Ramos (cell line): ENCODE measurements around the gene LY86.

ENCODE experiments used
- in situ Hi-C: fragments of 300-500 bp; cut with MboI; formaldehyde crosslinking; loops from one replicate; pipeline ENCODE4 v1.14.3; 2022; ENCODE audit warnings: low sequenced_read_pairs; ENCODE audit not compliant: unreplicated experiment

The LY86 gene

DNA sequence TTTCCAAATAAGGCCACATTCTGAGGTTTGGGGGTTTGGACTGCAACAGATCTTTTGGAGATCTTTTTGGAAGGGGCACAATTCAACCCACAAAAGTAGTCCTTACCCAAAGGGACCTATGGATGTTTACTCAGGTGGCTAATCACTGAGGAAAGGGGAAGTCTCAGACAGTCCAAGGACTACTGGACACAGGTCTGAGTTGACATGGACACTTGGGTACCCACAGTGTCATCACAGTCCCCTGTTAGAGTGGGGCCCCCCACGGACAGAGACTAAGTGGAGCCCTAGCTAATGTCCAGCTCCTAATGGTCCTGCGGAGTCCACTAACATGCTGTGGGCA, 101.6 kb downstream of the LY86 start:
- in situ Hi-C loops: loop anchor here (10.0 to 25.0 kb wide), 2 partner anchors 555 to 922 kb away; no protein-coding TSS in a partner anchor

- in situ Hi-C loops: loop anchor here (10.0 to 25.0 kb wide), 2 partner anchors 550 to 918 kb away; no protein-coding TSS in a partner anchor
These were observed 105.9 kb downstream of the LY86 start for GRCh38 chr6:6694368-6694780.

- in situ Hi-C loops: loop anchor here (10.0 to 25.0 kb wide), 2 partner anchors 550 to 917 kb away; no protein-coding TSS in a partner anchor
These were observed 106.5 kb downstream of the LY86 start for GRCh38 chr6:6694825-6695624.

DNA sequence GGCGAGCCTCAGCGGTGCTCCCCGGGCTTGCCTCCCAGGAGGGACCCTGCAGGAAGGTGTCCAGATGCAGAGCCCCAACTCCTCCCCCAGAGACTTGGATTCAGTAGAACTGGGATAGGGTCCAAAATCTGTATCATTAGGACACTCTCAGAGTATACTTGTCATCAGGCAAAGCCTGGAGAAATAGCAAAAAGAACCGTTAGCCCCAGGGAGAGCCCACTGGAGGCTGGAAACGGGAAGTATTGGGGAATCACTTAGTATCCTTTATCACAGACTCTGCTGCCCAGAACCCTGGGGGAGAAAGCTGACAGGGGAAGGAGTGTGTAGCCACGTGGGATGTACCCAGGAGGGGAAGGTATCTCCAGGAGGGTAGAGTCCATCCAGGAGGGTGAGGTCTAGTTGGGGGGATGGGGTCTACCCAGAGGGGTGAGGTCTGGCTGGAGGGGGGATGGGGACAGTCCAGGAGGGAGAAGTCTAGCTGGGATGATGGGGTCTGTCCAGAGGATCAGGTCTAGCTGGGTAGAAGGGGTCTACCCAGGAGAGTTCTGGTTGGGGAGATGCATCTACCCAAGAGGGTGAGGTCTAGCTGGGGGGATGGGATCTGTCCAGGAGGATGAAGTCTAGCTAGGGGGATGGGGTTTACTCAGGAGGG, 107.2 kb downstream of the LY86 start:
- in situ Hi-C loops: loop anchor here (10.0 to 25.0 kb wide), 2 partner anchors 549 to 917 kb away; no protein-coding TSS in a partner anchor

- in situ Hi-C loops: loop anchor here (10.0 to 25.0 kb wide), 2 partner anchors 548 to 915 kb away; no protein-coding TSS in a partner anchor
These were observed 108.5 kb downstream of the LY86 start for GRCh38 chr6:6696867-6697531.

- in situ Hi-C loops: loop anchor here (10.0 to 25.0 kb wide), 2 partner anchors 547 to 915 kb away; no protein-coding TSS in a partner anchor
These were observed 109.1 kb downstream of the LY86 start for GRCh38 chr6:6697620-6698019.

GRCh38 chr6:6699741-6700367, 111.3 kb downstream of the LY86 start:
- in situ Hi-C loops: loop anchor here (10.0 to 25.0 kb wide), 2 partner anchors 545 to 912 kb away; no protein-coding TSS in a partner anchor

GRCh38 chr6:6700407-6701270, 112.1 kb downstream of the LY86 start:
- in situ Hi-C loops: no loop called here

DNA sequence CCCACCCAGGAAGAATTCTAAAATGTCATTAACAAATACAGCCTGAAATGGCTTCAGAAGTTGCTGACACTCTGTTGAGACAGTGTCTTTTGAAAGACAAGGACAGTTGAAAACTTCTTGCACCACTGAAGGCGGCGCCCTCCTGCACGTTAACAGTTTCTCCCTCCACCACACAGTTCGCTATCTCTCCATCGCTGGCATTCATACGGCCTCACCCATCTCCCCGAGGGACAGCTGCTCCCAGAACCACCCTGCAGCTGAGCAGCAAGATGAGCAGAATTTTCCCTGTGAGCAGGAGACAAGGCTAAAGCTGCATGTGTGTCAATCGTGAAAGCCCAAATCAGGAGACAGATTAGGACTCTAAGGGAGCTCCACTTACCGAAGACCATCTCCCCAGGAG, 113.3 kb downstream of the LY86 start:
- in situ Hi-C loops: no loop called here

GRCh38 chr6:6703699-6704098, 115.2 kb downstream of the LY86 start:
- in situ Hi-C loops: no loop called here
